BLaER1 treated with 17β-estradiol and CSF1 and Interleukin-3, amounts not matched to agents 10 nM and 100 nM (cell line): ENCODE results near the gene RP2.
A peak's percentile ranks its signal among the peaks of the same experiment; 100 is the strongest.

ENCODE experiments used
- H3K27ac ChIP-seq, 11 experiments: shearing (Covaris generic); formaldehyde crosslinking; 2 replicates each; pipeline ENCODE4 v1.8.1; 2022
- H3K27me3 ChIP-seq, 11 experiments: shearing (Covaris generic); formaldehyde crosslinking; 2 replicates each; pipeline ENCODE4 v1.8.1; 2022
- H3K36me3 ChIP-seq, 11 experiments: shearing (Covaris generic); formaldehyde crosslinking; 2 replicates each; pipeline ENCODE4 v1.8.1; 2022
- H3K4me1 ChIP-seq, 10 experiments: shearing (Covaris generic); formaldehyde crosslinking; 2 replicates each; pipeline ENCODE4 v1.8.1; 2022
- H3K4me2 ChIP-seq, 11 experiments: shearing (Covaris generic); formaldehyde crosslinking; 2 replicates each; pipeline ENCODE4 v1.8.1; 2022
- H3K4me3 ChIP-seq, 10 experiments: shearing (Covaris generic); formaldehyde crosslinking; 2 replicates each; pipeline ENCODE4 v1.8.1; 2022
- H3K9ac ChIP-seq, 11 experiments: shearing (Covaris generic); formaldehyde crosslinking; 2 replicates each; pipeline ENCODE4 v1.8.1; 2022
- H3K9me3 ChIP-seq, 11 experiments: shearing (Covaris generic); formaldehyde crosslinking; replicated peaks in 1 of 11; 2 replicates each; pipeline ENCODE4 v1.8.1; 2022
- H4K20me1 ChIP-seq, 11 experiments: shearing (Covaris generic); formaldehyde crosslinking; 2 replicates each; pipeline ENCODE4 v1.8.1; 2022
- Cebpa-rat ChIP-seq, 11 experiments: shearing (Covaris generic); IDR thresholded peaks; 2 replicates each; pipeline ENCODE4 v1.8.1; 2022

Gene RP2

DNA sequence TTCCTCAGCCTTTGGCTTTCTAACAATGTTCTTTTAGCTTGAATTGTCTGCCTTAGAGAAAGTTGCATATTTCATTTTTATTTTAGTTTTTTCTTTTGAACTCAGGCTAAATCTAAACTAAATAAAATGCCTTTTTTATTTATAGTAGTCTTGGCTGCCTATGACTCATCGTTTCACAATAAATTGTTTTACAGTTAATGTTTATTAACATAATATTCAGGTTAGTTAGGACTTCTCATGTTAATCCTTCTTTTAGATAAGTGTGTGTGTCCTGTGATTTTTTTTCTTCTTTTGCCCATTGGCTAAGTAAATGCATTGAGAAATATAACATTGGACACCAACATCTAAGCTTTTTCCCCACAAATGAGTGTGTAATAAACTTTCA, 1.6 kb downstream of the RP2 start:
- Histone ChIP-seq H3K36me3 (peaks cover 4 to 22% (median 13%) of the 10 kb centered on the region in 11 experiments; a peak in 15 of 22 replicates), H3K4me2 (peak overlapping the region; percentile 41 to 90 (median 74); a peak in 21 of 22 replicates), H3K4me3 (peak overlapping the region; percentile 71 to 88 (median 77)), H3K27ac (peak overlapping the region; percentile 88 to 96 (median 92); a peak in 19 of 22 replicates), H3K9ac (peak overlapping the region; percentile 87 to 94 (median 93); a peak in 21 of 22 replicates), H4K20me1 (peaks cover 20 to 54% (median 36%) of the 10 kb centered on the region in 11 experiments; a peak in 19 of 22 replicates), H3K9me3 (peaks cover 4 to 31% (median 20%) of the 10 kb centered on the region in 11 experiments; a peak in 18 of 22 replicates), H3K4me1 (peaks cover 28 to 48% (median 41%) of the 10 kb centered on the region in 10 experiments), H3K27me3 (no peaks in the 10 kb centered on the region)
- TF ChIP-seq Cebpa-rat (IDR thresholded peaks at IDR 0.05): no peak

- Histone ChIP-seq H3K4me1 (peaks cover 22 to 43% (median 36%) of the 10 kb centered on the region in 10 experiments), H3K9ac (peak overlapping the region in 6 of 11 experiments; percentile 89 to 94 (median 92); a peak in 11 of 22 replicates), H4K20me1 (peaks cover 20 to 59% (median 36%) of the 10 kb centered on the region in 11 experiments; a peak in 19 of 22 replicates), H3K36me3 (peaks cover 4 to 26% (median 13%) of the 10 kb centered on the region in 11 experiments; a peak in 15 of 22 replicates), H3K27ac (peak overlapping the region in 6 of 11 experiments; percentile 16 to 94 (median 90); a peak in 8 of 22 replicates), H3K4me2 (peak overlapping the region; percentile 60 to 90 (median 74)), H3K9me3 (peaks cover 4 to 35% (median 22%) of the 10 kb centered on the region in 11 experiments; a peak in 18 of 22 replicates), H3K4me3 (peak overlapping the region; percentile 71 to 88 (median 77)), H3K27me3 (no peaks in the 10 kb centered on the region)
- no peak for TF ChIP-seq Cebpa-rat (IDR thresholded peaks at IDR 0.05)
These were observed 2.2 kb downstream of the RP2 start for GRCh38 chrX:46838974-46839480.

- no peak for TF ChIP-seq Cebpa-rat (IDR thresholded peaks at IDR 0.05)
- peak overlapping the region in 1 of 11 experiments; percentile 12; a peak in 1 of 22 replicates for H3K9ac ChIP-seq
- peak overlapping the region; percentile 19 to 90 (median 71); a peak in 20 of 22 replicates for H3K4me2 ChIP-seq
- peaks cover 14 to 35% (median 27%) of the 10 kb centered on the region in 10 experiments for H3K4me1 ChIP-seq
- no peaks in the 10 kb centered on the region for H3K27me3 ChIP-seq
- H3K9me3 ChIP-seq: peaks cover 4 to 39% (median 27%) of the 10 kb centered on the region in 11 experiments; a peak in 19 of 22 replicates
- peaks cover 20 to 73% (median 42%) of the 10 kb centered on the region in 11 experiments; a peak in 19 of 22 replicates for H4K20me1 ChIP-seq
- H3K36me3 ChIP-seq: peaks cover 4 to 32% (median 15%) of the 10 kb centered on the region in 11 experiments; a peak in 16 of 22 replicates
- peak overlapping the region in 1 of 11 experiments; percentile 21; a peak in 3 of 22 replicates for H3K27ac ChIP-seq
- H3K4me3 ChIP-seq: no peak overlapping the region
These were observed 4.1 kb downstream of the RP2 start for GRCh38 chrX:46840946-46841345.

DNA sequence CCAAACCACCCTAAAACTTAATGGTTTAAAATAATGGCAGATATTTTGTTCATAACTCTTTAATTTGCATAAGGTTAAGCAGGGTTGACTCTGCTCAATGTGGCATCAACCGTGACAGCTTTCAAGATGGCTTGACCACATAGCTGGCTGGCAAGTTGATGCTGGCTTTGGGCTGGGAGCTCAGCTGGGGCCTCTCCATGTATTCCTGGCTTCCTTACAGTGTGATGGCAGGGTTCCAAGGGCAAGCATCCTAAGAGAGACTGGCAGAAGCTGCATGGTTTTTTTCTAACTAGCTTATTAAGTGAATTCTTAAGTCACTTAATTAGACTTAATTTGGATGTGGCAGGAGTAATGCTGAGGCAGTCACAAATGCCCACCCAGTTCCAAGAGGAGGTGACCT, 4.5 kb downstream of the RP2 start:
- no peak overlapping the region; a peak in 1 of 22 replicates for H3K9ac ChIP-seq
- peaks cover 20 to 77% (median 46%) of the 10 kb centered on the region in 11 experiments; a peak in 19 of 22 replicates for H4K20me1 ChIP-seq
- H3K27me3 ChIP-seq: no peaks in the 10 kb centered on the region
- TF ChIP-seq Cebpa-rat (IDR thresholded peaks at IDR 0.05): no peak
- no peak overlapping the region for H3K4me3 ChIP-seq
- peaks cover 4 to 35% (median 17%) of the 10 kb centered on the region in 11 experiments; a peak in 16 of 22 replicates for H3K36me3 ChIP-seq
- H3K9me3 ChIP-seq: peaks cover 4 to 38% (median 26%) of the 10 kb centered on the region in 11 experiments; a peak in 19 of 22 replicates
- H3K27ac ChIP-seq: peak overlapping the region in 1 of 11 experiments; percentile 21; a peak in 2 of 22 replicates
- H3K4me1 ChIP-seq: peaks cover 11 to 31% (median 23%) of the 10 kb centered on the region in 10 experiments
- peak overlapping the region; percentile 19 to 90 (median 71); a peak in 18 of 22 replicates for H3K4me2 ChIP-seq

DNA sequence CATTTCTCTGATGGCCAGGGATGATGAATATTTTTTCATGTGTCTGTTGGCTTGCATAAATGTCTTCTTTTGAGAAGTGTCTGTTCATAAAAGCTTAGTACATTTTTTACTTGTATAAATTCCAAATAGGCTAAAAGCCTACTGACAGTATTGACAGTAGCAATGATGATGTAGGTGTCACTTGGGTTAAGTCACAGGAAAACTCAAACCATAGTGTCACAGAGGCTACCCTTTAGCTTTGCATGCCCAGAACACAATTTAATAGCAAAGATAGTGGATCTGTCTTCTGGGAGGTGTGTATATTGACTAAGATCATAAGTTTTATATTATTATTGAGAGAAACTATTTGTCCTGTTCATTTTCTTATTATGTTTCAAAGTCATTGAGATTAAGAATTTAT, 8.1 kb downstream of the RP2 start:
- Histone ChIP-seq H3K4me2 (no peak overlapping the region), H3K9ac (no peak overlapping the region), H3K9me3 (peaks cover 13 to 41% (median 29%) of the 10 kb centered on the region in 11 experiments; a peak in 20 of 22 replicates), H3K4me1 (peaks cover 8 to 26% (median 17%) of the 10 kb centered on the region in 10 experiments; a peak in 18 of 20 replicates), H3K27ac (no peak overlapping the region), H4K20me1 (peaks cover 2 to 88% (median 51%) of the 10 kb centered on the region in 11 experiments; a peak in 19 of 22 replicates), H3K27me3 (no peaks in the 10 kb centered on the region), H3K4me3 (no peak overlapping the region), H3K36me3 (peaks cover 4 to 41% (median 19%) of the 10 kb centered on the region in 11 experiments; a peak in 16 of 22 replicates)
- no peak for TF ChIP-seq Cebpa-rat (IDR thresholded peaks at IDR 0.05)

GRCh38 chrX:46849933-46850332, 13.1 kb downstream of the RP2 start:
- Histone ChIP-seq H3K4me1 (peaks cover 0 to 16% (median 0%) of the 10 kb centered on the region in 10 experiments; a peak in 3 of 20 replicates), H3K27ac (no peak overlapping the region), H4K20me1 (peaks cover 0 to 93% (median 60%) of the 10 kb centered on the region in 11 experiments; a peak in 16 of 22 replicates), H3K4me2 (peak overlapping the region in 1 of 11 experiments; percentile 27; a peak in 1 of 22 replicates), H3K9ac (no peak overlapping the region), H3K9me3 (peaks cover 10 to 37% (median 23%) of the 10 kb centered on the region in 11 experiments; a peak in 16 of 22 replicates), H3K36me3 (peaks cover 14 to 42% (median 27%) of the 10 kb centered on the region in 11 experiments), H3K27me3 (no peaks in the 10 kb centered on the region), H3K4me3 (no peak overlapping the region)
- TF ChIP-seq Cebpa-rat (IDR thresholded peaks at IDR 0.05): no peak

- no peak for TF ChIP-seq Cebpa-rat (IDR thresholded peaks at IDR 0.05)
These were observed 13.9 kb downstream of the RP2 start for GRCh38 chrX:46850771-46851170.

DNA sequence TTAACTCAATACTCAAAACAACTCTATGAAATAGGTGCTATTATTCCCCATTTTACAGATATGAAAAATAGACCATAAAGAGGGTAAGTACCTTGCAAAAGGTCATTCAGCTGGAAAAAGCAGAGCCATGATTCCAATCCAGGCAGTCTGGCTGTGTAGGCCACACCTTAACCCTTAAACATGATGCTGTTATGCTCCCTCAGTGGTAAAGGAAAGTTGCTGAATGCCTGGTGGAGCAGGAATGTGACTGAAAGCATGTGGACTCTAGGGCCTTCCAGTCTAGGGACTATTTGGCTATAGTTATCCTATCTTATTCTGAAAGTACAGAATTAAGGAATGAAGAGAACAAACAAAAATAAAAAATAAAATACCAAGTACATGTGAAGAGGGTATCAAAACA, 19.6 kb downstream of the RP2 start:
- no peak overlapping the region for H3K4me2 ChIP-seq
- no peak overlapping the region for H3K4me3 ChIP-seq
- no peaks in the 10 kb centered on the region for H3K4me1 ChIP-seq
- no peaks in the 10 kb centered on the region for H3K27me3 ChIP-seq
- no peak overlapping the region for H3K9ac ChIP-seq
- peaks cover 31 to 84% (median 60%) of the 10 kb centered on the region in 11 experiments for H3K36me3 ChIP-seq
- H3K9me3 ChIP-seq: 0 out of 22 replicates have a peak, but pooled peaks cover 0 to 6% (median 0%) of the 10 kb centered on the region in 11 experiments
- TF ChIP-seq Cebpa-rat (IDR thresholded peaks at IDR 0.05): no peak
- peaks cover 0 to 99% (median 46%) of the 10 kb centered on the region in 11 experiments; a peak in 15 of 22 replicates for H4K20me1 ChIP-seq
- H3K27ac ChIP-seq: no peak overlapping the region

More at GRCh38 chrX:46850771-46851170, 13.9 kb downstream of the RP2 start:
- H3K36me3 ChIP-seq: peaks cover 20 to 46% (median 32%) of the 10 kb centered on the region in 11 experiments
- no peaks in the 10 kb centered on the region for H3K27me3 ChIP-seq
- H3K4me2 ChIP-seq: no peak overlapping the region
- peaks cover 10 to 33% (median 19%) of the 10 kb centered on the region in 11 experiments; a peak in 16 of 22 replicates for H3K9me3 ChIP-seq
- no peak overlapping the region for H3K4me3 ChIP-seq
- no peak overlapping the region for H3K9ac ChIP-seq
- H3K27ac ChIP-seq: no peak overlapping the region
- H4K20me1 ChIP-seq: peaks cover 0 to 93% (median 60%) of the 10 kb centered on the region in 11 experiments; a peak in 16 of 22 replicates
- peaks cover 0 to 16% (median 0%) of the 10 kb centered on the region in 10 experiments; a peak in 3 of 20 replicates for H3K4me1 ChIP-seq
